Measurements from ENCODE around the gene CDK13.

Gene CDK13

DNA sequence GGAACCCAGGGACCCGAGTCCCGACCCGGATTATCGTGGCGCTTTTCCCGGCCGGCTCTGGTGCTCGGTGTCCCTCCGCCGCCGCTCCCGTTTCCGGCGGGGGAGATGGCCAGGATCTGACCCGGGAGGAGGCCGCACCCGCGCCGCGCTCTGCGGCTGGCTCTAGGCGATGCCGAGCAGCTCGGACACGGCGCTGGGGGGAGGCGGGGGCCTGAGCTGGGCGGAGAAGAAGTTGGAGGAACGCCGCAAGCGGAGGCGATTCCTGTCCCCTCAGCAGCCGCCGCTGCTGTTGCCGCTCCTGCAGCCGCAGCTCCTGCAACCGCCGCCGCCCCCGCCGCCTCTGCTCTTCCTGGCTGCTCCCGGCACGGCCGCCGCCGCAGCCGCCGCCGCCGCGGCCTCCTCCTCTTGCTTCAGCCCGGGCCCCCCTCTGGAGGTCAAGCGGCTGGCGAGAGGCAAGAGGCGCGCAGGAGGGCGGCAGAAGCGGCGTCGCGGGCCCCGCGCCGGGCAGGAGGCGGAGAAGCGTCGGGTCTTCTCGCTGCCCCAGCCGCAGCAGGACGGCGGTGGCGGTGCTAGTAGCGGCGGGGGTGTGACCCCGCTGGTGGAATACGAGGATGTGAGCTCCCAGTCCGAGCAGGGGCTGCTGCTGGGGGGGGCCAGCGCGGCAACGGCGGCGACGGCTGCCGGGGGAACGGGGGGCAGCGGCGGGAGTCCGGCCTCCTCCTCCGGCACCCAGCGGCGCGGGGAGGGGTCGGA, 593 bp downstream of the CDK13 start:
- peak; percentile 63 for DNase-seq

- DNase-seq: peak; percentile 72
Observed at GRCh38 chr7:39951226-39952194, 1.5 kb downstream of the CDK13 start.

- DNase-seq: no peak
Observed at GRCh38 chr7:39952374-39952773, 2.3 kb downstream of the CDK13 start.

DNA sequence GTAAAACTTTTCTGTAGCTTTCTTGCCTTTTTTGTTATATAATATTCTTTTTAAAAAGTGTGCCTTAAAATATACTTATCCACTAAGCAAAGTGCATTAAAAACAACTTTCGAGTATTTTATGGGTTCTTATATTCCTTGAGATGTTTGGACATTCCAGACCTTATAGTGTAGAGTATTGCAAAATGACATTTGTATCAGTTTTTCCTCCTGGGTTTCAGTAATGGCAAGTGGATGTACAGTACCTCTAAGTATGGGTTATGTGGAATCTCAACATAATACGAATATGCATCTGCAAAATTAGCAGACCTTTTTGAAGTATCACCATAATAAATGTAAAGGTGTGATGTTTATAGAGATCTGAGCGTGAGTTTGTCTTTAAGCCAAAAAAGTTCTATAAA, 2.7 kb downstream of the CDK13 start:
- DNase-seq: no peak

- DNase-seq: no peak
Observed at GRCh38 chr7:39954694-39955093, 4.6 kb downstream of the CDK13 start.

GRCh38 chr7:39958038-39958437, 8.0 kb downstream of the CDK13 start:
- no peak for DNase-seq

- no peak for DNase-seq
Observed at GRCh38 chr7:39967406-39968161, 17.5 kb downstream of the CDK13 start.

DNA sequence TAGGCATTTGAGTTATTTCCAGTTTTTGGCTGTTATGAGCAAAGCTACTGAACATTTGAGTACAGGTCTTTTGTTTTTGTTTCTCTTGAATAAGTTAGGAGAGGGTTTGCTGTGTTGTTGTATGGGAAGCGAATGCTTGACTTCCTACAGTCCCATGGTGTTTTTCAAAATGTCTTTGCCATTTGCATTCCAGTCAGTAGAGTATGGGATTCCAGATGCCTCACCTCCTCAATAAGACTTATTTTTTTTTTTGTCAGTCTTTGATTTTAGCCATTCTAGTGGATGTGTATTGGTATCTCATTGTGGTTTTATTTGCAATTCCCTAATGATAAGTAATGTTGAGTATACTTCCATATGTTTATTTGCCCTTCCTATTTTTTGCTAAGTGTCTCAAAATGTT, 19.4 kb downstream of the CDK13 start:
- no peak for DNase-seq

- DNase-seq: no peak
Observed at GRCh38 chr7:39971924-39972323, 21.9 kb downstream of the CDK13 start.

GRCh38 chr7:39973801-39974200, 23.7 kb downstream of the CDK13 start:
- no peak for DNase-seq

DNA sequence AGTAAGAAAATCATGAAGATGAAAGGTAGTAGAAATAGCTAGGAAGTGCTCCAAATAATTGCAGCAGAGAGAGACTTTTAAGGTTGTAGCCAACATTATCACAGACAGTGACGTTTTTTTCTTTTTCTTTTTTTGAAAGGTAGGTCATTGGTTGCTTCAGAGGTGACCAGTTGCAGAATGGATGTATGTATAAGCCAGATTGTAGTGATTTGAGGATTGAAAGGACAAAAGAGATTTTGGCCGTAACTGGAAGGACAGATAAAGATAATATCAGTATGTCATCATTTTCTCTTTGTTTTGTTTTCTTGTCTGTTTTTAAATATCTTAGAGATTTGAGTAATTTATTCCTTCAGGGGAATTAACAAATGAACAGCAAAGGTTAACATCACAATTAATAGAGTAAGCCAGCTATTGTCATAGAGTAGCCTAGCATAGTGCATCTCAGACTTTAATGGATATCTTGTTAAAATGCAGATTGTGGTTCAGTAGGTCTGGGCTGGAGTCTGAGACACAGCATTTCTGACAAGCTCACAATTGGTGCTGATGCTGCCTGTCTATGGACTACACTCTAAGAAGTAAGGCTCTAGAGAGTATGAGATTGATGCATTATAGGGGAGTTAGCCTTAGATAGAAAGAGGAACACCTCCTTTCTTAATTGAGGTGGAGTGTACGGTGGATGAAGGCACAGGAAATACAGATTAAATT, 28.3 kb downstream of the CDK13 start:
- no peak for DNase-seq

- DNase-seq: no peak
Observed at GRCh38 chr7:39979406-39980073, 29.5 kb downstream of the CDK13 start.

DNA sequence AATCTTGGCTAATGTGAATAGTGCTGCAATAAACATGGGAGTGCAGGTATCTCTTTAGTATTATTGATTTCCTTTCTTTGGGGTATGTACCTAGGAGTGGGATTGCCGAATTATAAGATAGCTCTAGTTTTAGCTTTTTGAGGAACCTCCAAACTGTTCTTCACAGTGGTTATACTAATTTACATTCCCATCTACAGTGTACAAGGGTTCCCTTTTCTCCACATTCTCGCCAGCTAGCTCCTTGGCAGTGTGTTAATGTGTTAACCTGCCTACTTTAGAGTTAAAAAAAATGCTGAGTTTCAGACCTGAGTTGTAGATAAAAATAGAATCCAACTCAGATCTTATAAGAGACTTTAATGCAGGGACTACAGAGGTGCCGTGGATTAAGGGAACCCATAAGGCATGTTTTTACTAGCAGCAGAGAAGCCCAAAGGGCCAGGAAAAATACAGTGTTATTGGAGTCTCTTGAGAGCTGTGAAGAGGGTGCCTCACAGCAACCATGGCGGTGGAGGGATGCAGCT, 35.4 kb downstream of the CDK13 start:
- no peak for DNase-seq

DNA sequence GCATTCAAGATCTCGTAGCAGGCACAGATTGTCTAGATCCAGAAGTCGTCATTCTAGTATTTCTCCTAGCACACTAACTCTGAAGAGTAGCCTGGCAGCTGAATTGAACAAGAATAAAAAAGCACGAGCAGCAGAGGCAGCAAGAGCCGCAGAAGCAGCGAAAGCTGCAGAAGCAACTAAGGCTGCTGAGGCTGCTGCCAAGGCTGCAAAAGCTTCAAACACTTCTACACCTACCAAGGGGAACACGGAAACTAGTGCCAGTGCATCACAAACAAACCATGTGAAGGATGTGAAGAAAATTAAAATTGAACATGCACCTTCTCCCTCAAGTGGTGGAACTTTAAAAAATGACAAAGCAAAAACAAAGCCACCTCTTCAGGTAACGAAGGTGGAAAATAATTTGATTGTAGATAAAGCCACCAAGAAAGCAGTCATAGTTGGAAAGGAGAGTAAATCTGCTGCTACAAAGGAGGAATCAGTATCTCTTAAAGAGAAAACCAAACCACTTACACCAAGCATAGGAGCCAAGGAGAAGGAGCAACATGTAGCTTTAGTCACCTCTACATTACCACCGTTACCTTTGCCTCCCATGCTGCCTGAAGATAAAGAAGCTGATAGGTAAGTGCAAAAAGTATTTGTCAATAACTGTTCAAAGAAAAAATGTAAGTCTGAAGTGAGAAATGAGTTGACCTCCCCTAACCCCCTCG, 37.7 kb downstream of the CDK13 start:
- no peak for DNase-seq

DNA sequence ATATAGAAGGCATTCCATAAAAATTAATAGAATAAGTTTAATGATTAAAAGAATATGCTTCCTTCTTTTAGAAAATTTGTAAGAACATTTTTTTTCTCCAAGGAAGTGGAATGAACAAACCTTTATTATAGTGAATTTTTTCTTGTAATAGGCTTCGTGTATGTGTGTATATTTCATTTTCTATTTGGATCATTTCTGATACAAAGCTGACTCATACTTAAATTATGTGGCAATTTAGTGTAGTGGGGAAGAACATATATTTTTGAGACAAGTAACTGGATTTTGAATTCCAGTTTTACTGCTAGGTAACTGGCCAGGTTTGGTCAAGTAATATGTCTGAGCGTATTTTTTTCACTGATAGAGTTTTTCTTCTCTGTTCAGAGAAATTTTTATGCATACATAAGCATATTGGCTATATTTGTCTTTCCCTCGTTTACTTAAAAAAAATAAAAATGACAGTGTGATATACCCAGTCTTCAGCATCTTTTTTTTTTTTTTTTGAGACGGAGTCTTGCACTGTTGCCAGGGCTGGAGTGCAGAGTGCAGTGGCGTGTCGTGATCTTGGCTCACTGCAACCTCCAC, 50.8 kb downstream of the CDK13 start:
- DNase-seq: no peak

GRCh38 chr7:40001649-40002048, 51.6 kb downstream of the CDK13 start:
- no peak for DNase-seq

DNA sequence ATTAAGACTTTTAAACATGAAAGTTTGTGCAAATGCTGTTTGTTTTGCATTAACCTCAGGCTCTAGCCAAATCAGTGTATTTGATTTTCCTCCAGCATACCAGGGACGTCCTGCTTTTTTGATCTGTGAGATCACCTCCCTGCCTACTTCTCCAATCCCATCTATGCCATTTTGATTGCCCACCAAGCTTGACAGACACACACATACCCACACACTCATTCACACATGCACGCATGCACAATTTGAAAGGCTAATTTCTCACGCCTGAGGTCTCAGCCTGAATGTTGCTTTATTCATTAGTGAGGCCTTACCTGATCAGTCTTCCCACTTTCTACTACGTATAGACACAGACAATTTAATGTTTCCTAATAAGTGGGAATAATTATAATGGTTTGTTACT, 53.5 kb downstream of the CDK13 start:
- no peak for DNase-seq

DNA sequence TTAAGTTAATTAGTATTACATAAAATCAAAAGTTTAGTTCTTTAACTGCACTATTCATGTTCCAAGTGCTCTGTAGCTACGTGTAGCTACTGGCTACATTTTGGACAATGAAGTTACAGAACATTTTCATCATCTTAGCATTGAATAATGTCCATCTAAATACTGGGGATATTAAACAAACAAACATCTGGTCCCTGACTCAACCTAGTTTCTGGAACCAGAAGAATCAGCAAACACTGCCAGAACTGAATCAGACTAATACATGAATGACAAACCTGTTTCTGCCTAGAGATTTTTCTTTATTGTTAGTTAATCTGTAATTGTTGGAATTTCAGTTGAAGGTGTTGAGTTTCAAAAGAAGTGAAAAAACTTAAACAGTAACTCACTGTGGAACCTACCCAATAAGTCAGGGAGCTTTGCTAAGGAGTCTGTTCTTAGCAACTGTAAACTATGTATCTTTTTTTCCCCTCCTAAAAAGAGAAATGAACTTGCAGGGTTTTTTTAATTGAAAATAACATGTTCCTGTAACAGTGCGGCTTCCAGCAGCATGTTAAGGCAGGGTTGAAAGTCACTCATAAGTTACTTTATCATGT, 58.3 kb downstream of the CDK13 start:
- no peak for DNase-seq

DNA sequence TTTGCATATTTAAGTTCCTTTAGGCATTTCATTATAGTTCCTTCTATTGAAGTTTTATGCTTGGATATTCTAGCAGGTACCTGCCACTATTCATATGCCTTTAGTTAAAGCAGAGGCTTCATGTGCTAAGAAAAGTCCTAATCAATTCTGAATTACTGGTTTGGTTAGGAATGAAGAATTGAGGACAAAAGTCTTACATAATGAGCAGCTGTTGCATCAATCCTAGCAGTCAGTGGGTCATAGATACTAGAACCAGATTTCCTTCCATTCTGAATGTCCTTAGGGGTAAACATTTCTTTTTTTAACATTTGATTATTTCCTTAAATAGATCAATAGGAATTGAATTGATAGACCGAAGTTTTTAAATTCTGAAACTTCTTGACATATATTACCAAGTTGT, 59.2 kb downstream of the CDK13 start:
- no peak for DNase-seq

DNA sequence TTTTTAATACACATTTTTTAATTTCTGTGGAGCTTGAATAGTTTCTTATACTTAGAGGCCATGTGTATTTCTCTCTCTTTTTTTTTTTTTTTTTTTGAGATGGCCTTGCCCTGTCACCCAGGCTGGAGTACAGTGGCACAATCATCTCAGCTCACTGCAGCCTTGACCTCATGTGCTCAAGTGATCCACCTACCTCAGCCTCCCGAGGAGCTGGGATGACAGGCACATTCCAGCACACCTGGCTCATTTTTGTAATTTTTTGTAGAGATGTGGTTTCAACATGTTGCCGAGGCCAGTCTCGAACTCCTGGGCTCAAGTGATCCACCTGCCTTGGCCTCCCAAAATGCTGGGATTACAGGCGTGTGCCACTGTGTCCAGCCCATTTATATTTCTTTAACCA, 64.3 kb downstream of the CDK13 start:
- DNase-seq: no peak
